Neutrophil (primary cell): ENCODE measurements around the gene TTLL5.

Experiments used
- H3K27ac ChIP-seq: fragments of 200-600 bp; sonication (generic); 2 replicates; pipeline ENCODE4 v1.5.1; 2016; ENCODE audit warnings: mild to moderate bottlenecking, moderate library complexity
- H3K27me3 ChIP-seq: fragments of 200-600 bp; sonication (generic); 2 replicates; pipeline ENCODE4 v1.6.0; 2016; ENCODE audit warnings: mild to moderate bottlenecking
- H3K36me3 ChIP-seq: fragments of 200-600 bp; sonication (generic); 2 replicates; pipeline ENCODE4 v1.5.1; 2017
- H3K4me1 ChIP-seq, 2 experiments: fragments of 200-600 bp in 1 of 2; sonication (generic) in 1 of 2; 1 replicate in 1 of 2; 2 replicates in 1 of 2; pipeline versions ENCODE4 v1.5.1 to v1.6.1; 2013 to 2016; ENCODE audit warnings: low read depth in 1 of 2, low read length in 1 of 2, mild to moderate bottlenecking in 1 of 2, moderate library complexity in 1 of 2; ENCODE audit not compliant: control insufficient read depth in 1 of 2, insufficient read depth in 1 of 2
- H3K4me3 ChIP-seq, 2 experiments: fragments of 200-600 bp in 1 of 2; sonication (generic) in 1 of 2; 1 replicate in 1 of 2; 2 replicates in 1 of 2; pipeline ENCODE4 v1.5.1; 2013 to 2016; ENCODE audit warnings: low read depth in 1 of 2, low read length in 1 of 2, mild to moderate bottlenecking in 1 of 2, moderate library complexity in 1 of 2
- H3K9me3 ChIP-seq: fragments of 200-600 bp; sonication (generic); 2 replicates; pipeline ENCODE4 v1.5.1; 2016
- TF ChIP-seq, protein P1 (sequence below): fragments of 200-600 bp; sonication (generic); IDR thresholded peaks from 2 replicates; pipeline ENCODE4 v1.5.1; 2016; ENCODE audit warnings: antibody characterized with exemption

Gene TTLL5

DNA sequence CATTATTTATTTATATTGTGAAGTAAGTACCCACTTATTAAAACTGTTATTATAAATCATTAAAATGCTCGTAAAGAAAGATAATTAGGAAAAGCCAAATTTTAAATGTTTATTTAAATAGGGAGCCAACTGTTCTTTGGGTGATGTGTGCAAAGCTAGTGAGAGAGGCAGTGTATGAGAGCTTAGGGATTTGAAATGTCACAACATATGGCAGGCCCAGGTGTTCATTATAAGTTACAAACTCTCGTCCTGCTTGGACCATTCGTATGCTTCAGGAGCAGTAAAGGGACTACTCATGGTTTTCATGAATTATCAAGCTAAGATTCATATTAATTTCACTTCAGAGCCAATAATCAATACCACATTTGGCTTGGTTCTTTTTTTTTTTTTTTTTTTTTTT lies 166.3 kb downstream of the TTLL5 start:
- no peaks in the 10 kb centered on the region for H3K36me3 ChIP-seq
- peaks cover 0 to 7% of the 10 kb centered on the region in 2 experiments for H3K4me1 ChIP-seq
- no peaks in the 10 kb centered on the region for H3K27me3 ChIP-seq
- no peak overlapping the region for H3K4me3 ChIP-seq
- no peak overlapping the region for H3K27ac ChIP-seq
- TF ChIP-seq, protein P1, sequence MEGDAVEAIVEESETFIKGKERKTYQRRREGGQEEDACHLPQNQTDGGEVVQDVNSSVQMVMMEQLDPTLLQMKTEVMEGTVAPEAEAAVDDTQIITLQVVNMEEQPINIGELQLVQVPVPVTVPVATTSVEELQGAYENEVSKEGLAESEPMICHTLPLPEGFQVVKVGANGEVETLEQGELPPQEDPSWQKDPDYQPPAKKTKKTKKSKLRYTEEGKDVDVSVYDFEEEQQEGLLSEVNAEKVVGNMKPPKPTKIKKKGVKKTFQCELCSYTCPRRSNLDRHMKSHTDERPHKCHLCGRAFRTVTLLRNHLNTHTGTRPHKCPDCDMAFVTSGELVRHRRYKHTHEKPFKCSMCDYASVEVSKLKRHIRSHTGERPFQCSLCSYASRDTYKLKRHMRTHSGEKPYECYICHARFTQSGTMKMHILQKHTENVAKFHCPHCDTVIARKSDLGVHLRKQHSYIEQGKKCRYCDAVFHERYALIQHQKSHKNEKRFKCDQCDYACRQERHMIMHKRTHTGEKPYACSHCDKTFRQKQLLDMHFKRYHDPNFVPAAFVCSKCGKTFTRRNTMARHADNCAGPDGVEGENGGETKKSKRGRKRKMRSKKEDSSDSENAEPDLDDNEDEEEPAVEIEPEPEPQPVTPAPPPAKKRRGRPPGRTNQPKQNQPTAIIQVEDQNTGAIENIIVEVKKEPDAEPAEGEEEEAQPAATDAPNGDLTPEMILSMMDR = no peak
- H3K9me3 ChIP-seq = no peaks in the 10 kb centered on the region

DNA sequence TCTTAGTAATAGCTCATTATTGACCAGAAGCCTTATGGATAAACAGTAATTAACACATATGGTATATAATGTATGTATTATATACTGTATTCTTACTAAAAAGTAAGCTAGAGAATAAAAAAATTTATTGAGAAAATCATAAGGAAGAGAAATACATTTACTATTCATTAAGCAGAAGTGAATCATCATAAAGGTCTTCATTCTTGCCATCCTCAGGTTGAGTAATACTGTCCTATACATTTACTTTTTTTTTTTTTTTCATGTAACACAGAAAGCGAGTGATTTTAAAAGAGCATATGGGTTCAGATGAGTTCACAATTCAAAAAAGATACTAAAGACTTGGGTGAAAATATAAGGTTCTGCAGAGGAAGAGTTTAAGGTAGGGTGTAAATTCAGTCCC lies 168.3 kb downstream of the TTLL5 start:
- TF ChIP-seq, protein P1 = no peak
- H3K27me3 ChIP-seq = no peaks in the 10 kb centered on the region

DNA sequence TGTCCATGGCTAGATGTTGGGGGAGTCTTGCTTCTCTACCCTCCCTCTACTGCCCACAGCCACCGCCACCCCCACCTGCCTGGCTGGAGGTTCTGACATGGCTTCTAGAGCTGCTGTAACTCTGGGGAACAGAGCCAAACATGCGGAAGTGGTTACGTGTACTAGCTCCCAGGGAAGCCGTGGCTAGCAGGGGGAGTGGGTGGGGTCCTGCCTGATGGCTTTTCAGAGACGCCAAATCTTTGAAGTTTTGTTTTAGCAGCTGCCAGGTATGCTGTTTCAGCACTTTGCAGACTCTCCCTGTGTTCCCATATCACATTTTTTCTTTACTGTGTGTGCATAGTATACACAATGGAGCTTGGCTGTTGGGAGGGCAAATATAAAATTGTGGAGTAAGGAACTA lies 170.4 kb downstream of the TTLL5 start:
- Histone ChIP-seq H3K4me3 (no peak overlapping the region), H3K27me3 (no peaks in the 10 kb centered on the region), H3K36me3 (no peaks in the 10 kb centered on the region), H3K9me3 (no peaks in the 10 kb centered on the region), H3K4me1 (peaks cover 0 to 7% of the 10 kb centered on the region in 2 experiments), H3K27ac (no peak overlapping the region)
- TF ChIP-seq, protein P1 = no peak

More for the DNA sequence above, 168.3 kb downstream of the TTLL5 start:
- H3K27ac ChIP-seq = no peak overlapping the region
- H3K9me3 ChIP-seq = no peaks in the 10 kb centered on the region
- H3K36me3 ChIP-seq = no peaks in the 10 kb centered on the region
- H3K4me1 ChIP-seq = peaks cover 0 to 7% of the 10 kb centered on the region in 2 experiments
- H3K4me3 ChIP-seq = no peak overlapping the region

DNA sequence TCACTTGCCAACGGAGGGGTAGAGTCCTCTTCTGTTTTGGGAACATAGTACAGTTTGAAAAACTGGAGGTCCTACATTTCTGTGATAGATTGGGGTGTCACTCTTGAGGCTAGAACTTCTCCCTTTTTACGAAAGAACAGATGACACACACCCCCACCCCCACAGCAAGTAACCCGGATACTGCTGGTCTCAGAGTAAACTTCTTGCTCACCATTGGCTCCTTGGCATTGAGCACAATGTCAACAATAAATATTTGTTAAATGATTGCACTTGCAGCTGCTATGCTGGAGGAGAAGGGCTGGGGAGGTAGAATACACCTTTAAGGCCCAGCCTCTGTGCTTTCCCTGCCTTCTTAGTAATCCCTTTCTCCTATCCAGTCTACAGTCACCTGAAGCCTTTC lies 170.9 kb downstream of the TTLL5 start:
- Histone ChIP-seq H3K27me3 (no peaks in the 10 kb centered on the region), H3K27ac (no peak overlapping the region), H3K9me3 (no peaks in the 10 kb centered on the region), H3K4me3 (no peak overlapping the region), H3K4me1 (peaks cover 0 to 7% of the 10 kb centered on the region in 2 experiments), H3K36me3 (no peaks in the 10 kb centered on the region)
- TF ChIP-seq, protein P1 = no peak

DNA sequence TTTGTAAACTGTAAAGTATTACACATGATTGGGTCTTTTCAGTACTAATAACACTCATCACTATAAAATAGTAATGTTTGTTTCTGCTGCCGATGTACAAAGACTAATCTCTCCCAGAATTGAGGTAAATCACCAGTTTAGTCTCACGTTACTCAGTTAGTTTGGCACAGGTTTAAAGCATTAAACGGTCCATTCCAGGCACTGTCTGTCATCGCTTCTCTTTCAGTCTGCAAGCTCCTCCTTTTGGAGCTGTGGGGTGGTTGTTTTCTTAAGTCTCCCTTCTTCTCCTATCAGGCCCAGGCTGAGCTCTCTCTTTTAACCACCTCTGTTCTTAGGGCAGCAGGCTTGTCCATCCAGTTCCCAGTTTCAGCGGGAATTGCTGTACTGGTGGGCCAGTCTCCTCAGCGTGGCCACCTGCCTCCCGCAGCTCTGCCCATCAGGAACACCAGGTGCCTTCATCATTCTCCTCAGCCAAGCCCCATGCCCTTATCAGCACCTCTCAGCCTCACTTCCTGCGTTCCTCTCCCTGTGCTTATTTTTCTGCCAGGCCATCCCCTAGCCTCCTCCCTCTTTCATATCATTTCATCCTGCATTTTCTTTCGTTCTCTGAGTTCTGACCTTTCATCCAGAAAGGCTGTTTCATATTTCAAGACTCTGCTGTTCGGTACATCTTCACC lies 171.7 kb downstream of the TTLL5 start:
- Histone ChIP-seq H3K27ac (no peak overlapping the region), H3K9me3 (no peaks in the 10 kb centered on the region), H3K4me1 (peaks cover 0 to 7% of the 10 kb centered on the region in 2 experiments), H3K4me3 (no peak overlapping the region), H3K36me3 (no peaks in the 10 kb centered on the region), H3K27me3 (no peaks in the 10 kb centered on the region)
- TF ChIP-seq, protein P1 = no peak
